HepG2 (cell line): Measurements from ENCODE around the gene SEMA5B. TPM values are rescaled to one million over a fixed set of nuclear protein-coding genes. Genes with fewer than 3 reads are reported as not detected.
A peak's percentile ranks its signal among the peaks of the same experiment; 100 is the strongest.

ENCODE experiments used
- ATAC-seq: fragments of 200-7000 bp; cut with Tn5 transposase; 3 replicates; pipeline ENCODE4 v1.9.1; 2020; ENCODE audit warnings: mild to moderate bottlenecking, moderate library complexity
- BruUV-seq: library from RNA; stranded (reverse); fragments of 400-500 nt; replicated peaks from 2 replicates; lab custom pipeline; 2021; lab: Mats Ljungman, UMichigan
- CTCF ChIA-PET: fragments of 300-600 bp; formaldehyde crosslinking; extraction: SDS; loops from one replicate; lab custom pipeline; 2021; ENCODE audit warnings: low total read pairs, inconsistent platforms, low intra/inter-chr PET ratio; lab: Yijun Ruan, JAX
- POLR2A ChIA-PET: fragments of 350-600 bp; sonication (Branson Sonifier 250); formaldehyde crosslinking; loops from one replicate; lab custom pipeline; 2020; ENCODE audit warnings: antibody characterized with exemption, inconsistent platforms; lab: Yijun Ruan, JAX
- DNase-seq: peaks from one replicate; pipeline ENCODE4 v3.0.0-alpha.2; 2015; ENCODE audit warnings: low spot score
- FAIRE-seq: peaks from 3 replicates; lab custom pipeline; 2011; peaks lifted over from hg19 to GRCh38; lab: Jason Lieb, UNC
- H2AFZ ChIP-seq: one replicate; pipeline ENCODE4 v1.6.1; 2011; ENCODE audit warnings: low read length, inconsistent platforms
- H3K27ac ChIP-seq: fragments of 300-600 bp; 3 replicates; pipeline ENCODE4 v1.8.0; 2011; ENCODE audit warnings: mixed run types, mild to moderate bottlenecking, mixed read lengths, low read length, inconsistent platforms; ENCODE audit not compliant: insufficient read depth; ENCODE audit errors: extremely low read length
- H3K27me3 ChIP-seq, 2 experiments: fragments of 200-600 bp in 1 of 2; 2 replicates in 1 of 2; 3 replicates in 1 of 2; pipeline versions ENCODE4 v1.6.0 to v1.8.0; 2011; ENCODE audit warnings: low read length in 2 of 2, mild to moderate bottlenecking in 2 of 2, moderate library complexity in 2 of 2, inconsistent platforms in 1 of 2; ENCODE audit not compliant: insufficient read depth in 2 of 2, control insufficient read depth in 1 of 2
- H3K36me3 ChIP-seq, 2 experiments: fragments of 200-600 bp in 1 of 2; replicated peaks in 1 of 2; 2 replicates in 1 of 2; 3 replicates in 1 of 2; pipeline versions ENCODE4 v1.5.1 to v1.8.0; 2011; ENCODE audit warnings: low read length in 2 of 2, inconsistent platforms in 1 of 2; ENCODE audit not compliant: insufficient read depth in 2 of 2, control insufficient read depth in 1 of 2
- H3K4me1 ChIP-seq: 2 replicates; pipeline ENCODE4 v1.5.1; 2012; ENCODE audit warnings: low read length, inconsistent platforms; ENCODE audit not compliant: insufficient read depth
- H3K4me2 ChIP-seq: 2 replicates; pipeline ENCODE4 v1.6.0; 2011; ENCODE audit warnings: low read depth, low read length, inconsistent platforms
- H3K4me3 ChIP-seq, 3 experiments: fragments of 200-600 bp in 1 of 3; sonication (generic), shearing (Covaris generic) in 1 of 3; replicated peaks in 1 of 3; 2 replicates each; pipeline ENCODE4 v1.5.1; 2011 to 2016; ENCODE audit warnings: low read length in 3 of 3, inconsistent platforms in 2 of 3, low read depth in 2 of 3, mild to moderate bottlenecking in 2 of 3, control low read depth in 1 of 3, mixed read lengths in 1 of 3; ENCODE audit not compliant: insufficient read depth in 1 of 3
- H3K79me2 ChIP-seq: one replicate; pipeline ENCODE4 v1.6.1; 2011; ENCODE audit warnings: low read length, inconsistent platforms; ENCODE audit not compliant: insufficient read depth
- H3K9ac ChIP-seq: 2 replicates; pipeline ENCODE4 v1.6.0; 2011; ENCODE audit warnings: mild to moderate bottlenecking, low read depth, low read length, inconsistent platforms; ENCODE audit not compliant: insufficient read depth
- H3K9me3 ChIP-seq: 2 replicates; pipeline ENCODE4 v1.5.1; 2012; ENCODE audit warnings: mild to moderate bottlenecking, low read length
- H4K20me1 ChIP-seq: 2 replicates; pipeline ENCODE4 v1.6.0; 2011; ENCODE audit warnings: inconsistent platforms, mild to moderate bottlenecking, low read length, moderate library complexity; ENCODE audit not compliant: insufficient read depth
- GMEB1 ChIP-seq: sonication (generic); formaldehyde crosslinking; IDR thresholded peaks from 2 replicates; pipeline ENCODE4 v1.5.1; 2020; ENCODE audit warnings: missing genetic modification reagents, mild to moderate bottlenecking, borderline replicate concordance
- HNF4A ChIP-seq: sonication (generic); formaldehyde crosslinking; IDR thresholded peaks from 2 replicates; pipeline ENCODE4 v1.4.0; 2020; ENCODE audit warnings: missing genetic modification reagents
- NFKB2 ChIP-seq: sonication (generic); formaldehyde crosslinking; IDR thresholded peaks from 2 replicates; pipeline ENCODE4 v1.4.0; 2020; ENCODE audit warnings: missing genetic modification reagents, borderline replicate concordance
- PHF21A ChIP-seq: sonication (generic); formaldehyde crosslinking; IDR thresholded peaks from 2 replicates; pipeline ENCODE4 v1.5.0; 2020; ENCODE audit warnings: mild to moderate bottlenecking, missing genetic modification reagents
- RAD51 ChIP-seq: fragments of 450-650 bp; IDR thresholded peaks from 2 replicates; pipeline ENCODE4 v1.6.1; 2016; ENCODE audit warnings: borderline replicate concordance
- ZBTB26 ChIP-seq: IDR thresholded peaks from 2 replicates; pipeline ENCODE4 v1.6.1; 2016; ENCODE audit warnings: missing compliant biosample characterization, missing genetic modification reagents, borderline replicate concordance
- ZNF142 ChIP-seq: sonication (generic); formaldehyde crosslinking; IDR thresholded peaks from 2 replicates; pipeline ENCODE4 v1.4.0; 2020; ENCODE audit warnings: missing genetic modification reagents
- ZNF687 ChIP-seq: sonication (generic); formaldehyde crosslinking; IDR thresholded peaks from 2 replicates; pipeline ENCODE4 v1.5.1; 2020; ENCODE audit warnings: mild to moderate bottlenecking, missing genetic modification reagents, moderate library complexity
- WGBS: methylation state at CpG from one replicate; pipeline ENCODE4 v1.1.6; 2017; ENCODE audit warnings: low lambda C conversion rate; 5-methylcytosine and 5-hydroxymethylcytosine counted together
- in situ Hi-C: cut with HindIII; loops from 2 replicates; pipeline ENCODE4 v1.10.0; 2017; ENCODE audit warnings: low pct_unique_long_range_greater_than_20kb; ENCODE audit not compliant: extremely low pct_ligation_motif_present
- intact Hi-C: fragments of 100-400 bp; cut with micrococcal nuclease; formaldehyde crosslinking; loops from one replicate; pipeline ENCODE4 v1.10.0; 2022; ENCODE audit not compliant: unreplicated experiment
- polyA plus RNA-seq, 8 experiments: library from polyadenylated mRNA; depleted of rRNA in 3 of 8; stranded (reverse) in 7 of 8; unstranded in 1 of 8; fragments of >200 nt; fragmentation: Illumina TruSeq in 4 of 8; extraction: Trizol in 4 of 8; gene quantifications; 2 replicates each; pipeline versions ENCODE4 v1.2.1 to v1.2.3, GENCODE V29; 2011 to 2016; ENCODE audit warnings: low read depth in 4 of 8, missing spikeins in 1 of 8, mixed read lengths in 1 of 8; ENCODE audit not compliant: insufficient read depth in 1 of 8
- total RNA-seq, 5 experiments: library from RNA; depleted of rRNA; stranded (reverse); fragments of >200 nt; fragmentation: Illumina TruSeq; extraction: Trizol; gene quantifications; 2 replicates each; pipeline ENCODE4 v1.2.3, GENCODE V29; 2016; ENCODE audit warnings: low read depth in 1 of 5

The SEMA5B gene
- total and polyA plus RNA-seq, 2 of the 13 experiments (the other 11 are each of a cell fraction or from before 2014, with no cell fraction given): not detected

DNA sequence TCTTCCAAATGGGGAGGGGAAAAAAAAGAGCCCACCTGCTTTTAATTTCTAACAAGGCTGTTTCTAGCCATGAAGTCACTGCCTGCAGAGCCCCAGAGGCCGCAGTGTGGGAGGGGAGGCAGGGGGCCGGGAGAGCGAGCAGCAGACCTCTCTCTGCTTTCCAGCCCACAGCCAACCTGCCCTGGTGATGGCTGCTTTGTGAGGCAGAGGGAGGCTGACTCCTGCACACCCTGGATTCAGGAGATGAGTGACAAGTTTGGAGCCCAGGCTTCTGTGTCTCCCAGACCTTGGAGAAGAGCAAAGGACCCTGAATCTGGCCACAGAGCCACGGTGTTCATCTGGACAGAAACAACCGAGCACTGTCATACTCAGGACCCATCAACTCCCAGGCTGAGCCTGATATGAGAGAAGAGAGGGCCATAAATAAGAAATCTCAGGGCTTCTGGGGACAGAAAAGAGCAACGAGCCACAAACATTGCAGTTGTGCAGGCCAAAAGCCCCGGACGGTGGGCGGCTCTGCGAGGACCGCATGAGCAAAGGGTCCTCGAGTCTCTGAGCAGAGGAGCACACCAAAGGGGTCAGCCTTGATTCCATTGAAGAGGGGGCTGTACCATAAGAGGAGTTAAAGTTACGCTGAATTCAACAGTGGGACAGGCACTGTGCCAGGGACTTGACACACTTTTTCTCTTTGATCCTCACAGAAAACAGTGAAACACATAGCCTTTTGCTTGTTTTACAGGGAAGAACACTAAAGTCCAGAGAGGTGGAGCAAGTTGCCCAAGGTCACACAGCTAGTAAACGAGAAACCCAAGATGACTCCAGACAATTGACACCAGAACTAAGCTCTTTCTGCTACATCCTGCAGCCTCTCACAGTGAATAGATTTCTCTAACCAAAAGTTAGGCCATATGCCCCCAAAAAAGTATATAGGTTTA is 97.2 kb downstream of the SEMA5B start:
- DNase-seq: peak; percentile 39
- no TSS peak for BruUV-seq
- in situ Hi-C loops (no loop called here), intact Hi-C loops (no loop called here)
- ChIA-PET POLR2A (no interaction called here), CTCF (no interaction called here)
- Histone ChIP-seq H3K4me2 (peak overlapping the region; percentile 72), H3K79me2 (no peaks in the 10 kb centered on the region), H3K36me3 (no peaks in the 10 kb centered on the region), H3K4me1 (peaks cover 41% of the 10 kb centered on the region), H2AFZ (no peak overlapping the region), H3K9ac (no peak overlapping the region; the same call in 1 of the 2 replicates), H3K4me3 (peak overlapping the region in 2 of 3 experiments; percentile 41; a peak in 3 of 6 replicates), H3K9me3 (no peaks in the 10 kb centered on the region), H4K20me1 (no peaks in the 10 kb centered on the region), H3K27ac (no peak overlapping the region), H3K27me3 (peaks cover 2 to 19% of the 10 kb centered on the region in 2 experiments; a peak in 3 of 5 replicates)
- peak; percentile 28 for FAIRE-seq
- ATAC-seq: peak; percentile 82
- 5% methylated on average over 11 of the region's 14 CpGs for WGBS
- TF ChIP-seq ZNF142: no peak
- no peak for TF ChIP-seq ZBTB26 (CRISPR knock-in tag)
- peak; percentile 17; the same call in 1 of the 2 replicates for TF ChIP-seq ZNF687 (CRISPR knock-in tag)
- 0 out of 2 replicates have a peak, but pooled peaks have one; percentile 19 for TF ChIP-seq PHF21A (CRISPR knock-in tag)
- TF ChIP-seq NFKB2 (CRISPR knock-in tag): no peak
- peak; percentile 24; the same call in 1 of the 2 replicates for TF ChIP-seq HNF4A (CRISPR knock-in tag)
- TF ChIP-seq GMEB1 (CRISPR knock-in tag): no peak
- TF ChIP-seq RAD51: no peak
